DOHH2 (cell line): ENCODE data around the gene ZSWIM2.

Source experiments
- H3F3A ChIP-seq: fragments of 200-600 bp; sonication (generic), shearing (Covaris generic); 2 replicates; pipeline ENCODE4 v1.6.0; 2016; ENCODE audit warnings: antibody characterized with exemption, mild to moderate bottlenecking; ENCODE audit not compliant: control insufficient read depth, insufficient read depth
- H3K27ac ChIP-seq: fragments of 200-600 bp; sonication (generic); 2 replicates; pipeline ENCODE4 v1.5.1; 2014; ENCODE audit warnings: low read depth, mild to moderate bottlenecking, low read length, moderate library complexity
- H3K27me3 ChIP-seq: fragments of 200-600 bp; sonication (generic); 2 replicates; pipeline ENCODE4 v1.6.1; 2014; ENCODE audit warnings: mild to moderate bottlenecking, low read length, mixed read lengths; ENCODE audit not compliant: control insufficient read depth
- H3K36me3 ChIP-seq: fragments of 200-600 bp; sonication (generic); 2 replicates; pipeline ENCODE4 v1.6.1; 2014; ENCODE audit warnings: mild to moderate bottlenecking, low read length, moderate library complexity, mixed read lengths; ENCODE audit not compliant: control insufficient read depth
- H3K4me1 ChIP-seq: fragments of 200-600 bp; sonication (generic); 2 replicates; pipeline ENCODE4 v1.6.1; 2014; ENCODE audit warnings: mild to moderate bottlenecking, low read length, mixed read lengths; ENCODE audit not compliant: control insufficient read depth
- H3K4me2 ChIP-seq: fragments of 200-600 bp; sonication (generic); 2 replicates; pipeline ENCODE4 v1.6.0; 2014; ENCODE audit warnings: mild to moderate bottlenecking, low read length, moderate library complexity
- H3K4me3 ChIP-seq: fragments of 200-600 bp; sonication (generic); 2 replicates; pipeline ENCODE4 v1.5.1; 2014; ENCODE audit warnings: mild to moderate bottlenecking, low read length, mixed read lengths
- H3K79me2 ChIP-seq: fragments of 200-600 bp; sonication (generic); 2 replicates; pipeline ENCODE4 v1.6.1; 2014; ENCODE audit warnings: mild to moderate bottlenecking, low read length, mixed read lengths; ENCODE audit not compliant: control insufficient read depth
- H3K9me2 ChIP-seq: fragments of 200-600 bp; sonication (generic); replicated peaks from 2 replicates; pipeline ENCODE4 v1.6.1; 2014; ENCODE audit warnings: mild to moderate bottlenecking, low read length, mixed read lengths; ENCODE audit not compliant: control insufficient read depth
- H3K9me3 ChIP-seq: fragments of 200-600 bp; sonication (generic); 2 replicates; pipeline ENCODE4 v1.6.1; 2014; ENCODE audit warnings: antibody characterized with exemption, low read length, mixed read lengths; ENCODE audit not compliant: control insufficient read depth, insufficient read depth
- H4K20me1 ChIP-seq: fragments of 200-600 bp; sonication (generic); 2 replicates; pipeline ENCODE4 v1.6.0; 2014; ENCODE audit warnings: low read depth, mild to moderate bottlenecking, antibody characterized with exemption, low read length, moderate library complexity; ENCODE audit not compliant: control insufficient read depth, insufficient read depth
- CTCF ChIP-seq: fragments of 200-600 bp; sonication (generic); IDR thresholded peaks from one replicate; pipeline ENCODE4 v1.5.1; 2014; ENCODE audit warnings: antibody characterized with exemption, mild to moderate bottlenecking, low read depth, low read length; ENCODE audit not compliant: poor library complexity, severe bottlenecking
- EZH2phosphoT487 ChIP-seq: fragments of 200-600 bp; sonication (generic); IDR thresholded peaks from 2 replicates; pipeline ENCODE4 v1.6.1; 2017; ENCODE audit warnings: borderline replicate concordance, mild to moderate bottlenecking, antibody characterized with exemption, low read length, moderate library complexity, mixed read lengths

ZSWIM2 gene

GRCh38 chr2:186853951-186854350, 5.0 kb upstream of the ZSWIM2 start:
- Histone ChIP-seq H3K9me2 (no peaks in the 10 kb centered on the region; the same call in 1 of the 2 replicates), H3K4me2 (no peak overlapping the region), H3F3A (no peaks in the 10 kb centered on the region), H3K79me2 (no peaks in the 10 kb centered on the region), H3K9me3 (no peaks in the 10 kb centered on the region), H3K27me3 (no peaks in the 10 kb centered on the region; the same call in 1 of the 2 replicates), H3K36me3 (no peaks in the 10 kb centered on the region), H3K4me3 (no peak overlapping the region), H3K4me1 (no peaks in the 10 kb centered on the region), H4K20me1 (no peaks in the 10 kb centered on the region), H3K27ac (no peak overlapping the region)
- TF ChIP-seq CTCF, result no peak
- no peak for TF ChIP-seq EZH2phosphoT487

DNA sequence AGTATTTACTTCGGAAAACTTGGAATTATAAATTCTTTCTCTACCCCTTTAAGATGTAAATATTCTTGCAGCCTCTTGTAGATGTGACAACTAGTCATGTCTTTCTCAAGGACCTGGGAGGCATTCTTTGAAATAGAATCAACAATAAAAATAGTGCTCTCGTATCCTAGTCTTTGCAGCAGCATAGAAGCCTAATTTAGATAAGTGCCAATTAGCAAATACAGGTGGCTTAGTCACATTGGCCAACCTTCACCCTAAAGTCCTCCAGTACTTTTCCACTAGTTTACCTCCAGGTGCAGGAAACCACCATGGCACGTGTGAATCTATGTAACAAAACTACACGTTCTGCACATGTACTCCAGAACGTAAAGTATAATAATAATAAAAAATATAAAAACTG, 3.5 kb upstream of the ZSWIM2 start:
- no peaks in the 10 kb centered on the region for H3K4me1 ChIP-seq
- H3K9me2 ChIP-seq, result no peaks in the 10 kb centered on the region; the same call in 1 of the 2 replicates
- H3K79me2 ChIP-seq, result no peaks in the 10 kb centered on the region
- no peaks in the 10 kb centered on the region; the same call in 1 of the 2 replicates for H3K27me3 ChIP-seq
- no peaks in the 10 kb centered on the region for H3K36me3 ChIP-seq
- TF ChIP-seq CTCF, result no peak
- TF ChIP-seq EZH2phosphoT487, result no peak
- no peaks in the 10 kb centered on the region for H3F3A ChIP-seq
- no peak overlapping the region for H3K4me2 ChIP-seq
- H4K20me1 ChIP-seq, result no peaks in the 10 kb centered on the region
- H3K27ac ChIP-seq, result no peak overlapping the region
- no peak overlapping the region for H3K4me3 ChIP-seq
- H3K9me3 ChIP-seq, result no peaks in the 10 kb centered on the region

- no peaks in the 10 kb centered on the region for H3K36me3 ChIP-seq
- no peaks in the 10 kb centered on the region for H3K9me3 ChIP-seq
- no peaks in the 10 kb centered on the region for H3F3A ChIP-seq
- no peaks in the 10 kb centered on the region for H3K9me2 ChIP-seq
- H3K4me3 ChIP-seq, result no peak overlapping the region
- no peaks in the 10 kb centered on the region for H3K79me2 ChIP-seq
- no peaks in the 10 kb centered on the region for H3K4me1 ChIP-seq
- H4K20me1 ChIP-seq, result no peaks in the 10 kb centered on the region
- H3K27ac ChIP-seq, result no peak overlapping the region
- H3K4me2 ChIP-seq, result no peak overlapping the region
- H3K27me3 ChIP-seq, result no peaks in the 10 kb centered on the region
- TF ChIP-seq CTCF, result no peak
- TF ChIP-seq EZH2phosphoT487, result no peak
Measured at GRCh38 chr2:186842373-186842772, 6.6 kb downstream of the ZSWIM2 start.
